PC-3 (cell line): Measurements from ENCODE around the gene PODN. TPM values are rescaled to one million over a fixed set of nuclear protein-coding genes. Genes with fewer than 3 reads are reported as not detected.

Experiments
- ATAC-seq: fragments of 200-7000 bp; cut with Tn5 transposase; 2 replicates; pipeline ENCODE4 v1.9.1; 2020; ENCODE audit warnings: mild to moderate bottlenecking, moderate library complexity
- BruUV-seq: library from RNA; stranded (reverse); fragments of 400-500 nt; replicated peaks from 2 replicates; lab custom pipeline; 2021; lab: Mats Ljungman, UMichigan
- CTCF ChIA-PET: fragments of 300-600 bp; sonication (Branson Sonifier 250); formaldehyde crosslinking; loops from one replicate; lab custom pipeline; 2022; ENCODE audit warnings: antibody characterized with exemption; lab: Charles Lee
- POLR2A ChIA-PET: fragments of 300-600 bp; sonication (Branson Sonifier 250); formaldehyde crosslinking; loops from one replicate; lab custom pipeline; 2022; ENCODE audit warnings: antibody characterized with exemption; ENCODE audit not compliant: unreplicated experiment; lab: Charles Lee
- DNase-seq: peaks from one replicate; pipeline ENCODE4 v3.0.0-alpha.2; 2015
- H2AFZ ChIP-seq: fragments of 300-600 bp; sonication (generic); 2 replicates; pipeline ENCODE4 v1.6.0; 2016; ENCODE audit warnings: antibody characterized with exemption, low read length
- H3F3A ChIP-seq: fragments of 300-600 bp; sonication (generic); one replicate; pipeline ENCODE4 v1.6.0; 2017; ENCODE audit warnings: antibody characterized with exemption, low read length, control low read depth, mild to moderate bottlenecking; ENCODE audit not compliant: unreplicated experiment
- H3K27ac ChIP-seq: fragments of 300-600 bp; sonication (generic); 2 replicates; pipeline ENCODE4 v1.5.1; 2016; ENCODE audit warnings: mild to moderate bottlenecking, low read length
- H3K27me3 ChIP-seq: fragments of 300-600 bp; sonication (generic); 2 replicates; pipeline ENCODE4 v1.6.1; 2016; ENCODE audit warnings: low read length, mixed read lengths
- H3K36me3 ChIP-seq: fragments of 300-600 bp; sonication (generic); 2 replicates; pipeline ENCODE4 v1.6.1; 2016; ENCODE audit warnings: low read depth, mixed run types, low read length, mixed read lengths
- H3K4me1 ChIP-seq: fragments of 300-600 bp; sonication (generic); 2 replicates; pipeline ENCODE4 v1.5.1; 2016; ENCODE audit warnings: low read length; ENCODE audit not compliant: insufficient read depth
- H3K4me2 ChIP-seq: fragments of 300-600 bp; sonication (generic); 2 replicates; pipeline ENCODE4 v1.6.0; 2016; ENCODE audit warnings: low read length
- H3K4me3 ChIP-seq: fragments of 300-600 bp; sonication (generic); 2 replicates; pipeline ENCODE4 v1.5.1; 2016; ENCODE audit warnings: mild to moderate bottlenecking, low read length, mixed read lengths
- H3K79me2 ChIP-seq: fragments of 300-600 bp; sonication (generic); 2 replicates; pipeline ENCODE4 v1.6.1; 2017; ENCODE audit warnings: low read length, mixed read lengths
- H3K9ac ChIP-seq: fragments of 300-600 bp; sonication (generic); 2 replicates; pipeline ENCODE4 v1.6.0; 2016; ENCODE audit warnings: mild to moderate bottlenecking, low read length
- H3K9me2 ChIP-seq: fragments of 300-600 bp; sonication (generic); replicated peaks from 2 replicates; pipeline ENCODE4 v1.6.1; 2016; ENCODE audit warnings: mixed run types, low read length, mixed read lengths
- H3K9me3 ChIP-seq: fragments of 300-600 bp; sonication (generic); 2 replicates; pipeline ENCODE4 v1.6.1; 2016; ENCODE audit warnings: low read length, mixed read lengths
- H4K20me1 ChIP-seq: fragments of 300-600 bp; sonication (generic); 2 replicates; pipeline ENCODE4 v1.6.1; 2016; ENCODE audit warnings: low read length, mixed read lengths
- EZH2 ChIP-seq: fragments of 300-600 bp; sonication (generic); IDR thresholded peaks from one replicate; pipeline ENCODE4 v1.6.1; 2017; ENCODE audit warnings: antibody characterized with exemption, mild to moderate bottlenecking, low read length; ENCODE audit not compliant: unreplicated experiment
- EZH2phosphoT487 ChIP-seq: fragments of 300-600 bp; sonication (generic); IDR thresholded peaks from 2 replicates; pipeline ENCODE4 v1.6.1; 2018; ENCODE audit warnings: mild to moderate bottlenecking, antibody characterized with exemption, low read length, borderline replicate concordance
- intact Hi-C: fragments of 100-400 bp; cut with micrococcal nuclease; formaldehyde crosslinking; loops from 2 replicates; pipeline ENCODE4 v1.9.0; 2023
- total RNA-seq: library from RNA; depleted of rRNA; stranded (reverse); fragments of >200 nt; gene quantifications from 2 replicates; pipeline ENCODE4 v1.2.3, GENCODE V29; 2014
- TF ChIP-seq, protein P1 (sequence below): fragments of 300-600 bp; sonication (generic); conservative IDR thresholded peaks from 2 replicates; pipeline ENCODE4 v1.5.1; 2017; ENCODE audit warnings: antibody characterized with exemption, low read depth, mild to moderate bottlenecking, low read length

Gene PODN
- total RNA-seq, 1 experiment from 2014 or later: not detected

DNA sequence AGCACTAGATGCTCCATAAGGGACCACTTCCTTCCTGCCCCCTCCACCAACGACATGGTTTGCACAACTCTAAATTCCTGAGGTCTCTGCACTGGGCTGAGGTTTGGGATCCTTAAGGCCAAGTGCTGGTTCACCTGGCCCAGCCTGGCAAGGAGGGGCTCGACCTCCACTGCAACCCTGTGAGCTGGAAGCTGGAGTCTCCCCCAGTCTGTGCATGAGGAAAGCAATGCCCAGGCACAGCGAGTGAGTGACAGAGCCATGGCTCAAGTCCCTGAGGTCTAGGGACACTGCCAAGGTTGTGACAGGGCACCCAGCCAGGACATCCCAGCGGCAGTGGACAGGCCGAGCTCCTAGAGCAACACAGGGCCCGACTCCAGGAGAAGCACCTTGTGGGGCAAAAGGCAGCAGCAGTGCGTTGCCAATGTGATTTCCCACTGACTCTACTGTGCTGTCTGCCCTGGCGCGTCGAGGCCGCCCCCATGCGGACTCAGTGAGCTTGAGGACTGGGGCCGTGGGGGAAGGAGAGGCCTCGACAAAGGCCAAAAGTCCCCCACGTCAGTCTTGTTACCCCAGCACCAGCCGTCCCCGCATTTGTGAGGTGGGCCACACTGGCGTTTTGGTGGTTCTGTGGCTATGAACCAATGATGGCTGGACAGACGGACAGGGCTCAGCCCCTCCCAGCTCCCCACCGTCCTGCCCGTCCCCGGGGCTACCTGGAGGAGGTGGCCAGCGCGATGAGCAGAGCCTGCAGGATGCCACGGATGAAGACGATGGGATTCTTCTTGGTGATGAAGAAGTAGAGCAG lies 30.0 kb downstream of the PODN start:
- Histone ChIP-seq H4K20me1 (no peaks in the 10 kb centered on the region), H3K79me2 (no peaks in the 10 kb centered on the region), H3K9ac (no peak overlapping the region), H3K4me2 (no peak overlapping the region), H3K27me3 (no peaks in the 10 kb centered on the region), H3K9me2 (no peaks in the 10 kb centered on the region), H2AFZ (no peak overlapping the region), H3K27ac (no peak overlapping the region), H3K4me1 (peaks cover 5% of the 10 kb centered on the region; the same call in 1 of the 2 replicates), H3F3A (no peaks in the 10 kb centered on the region), H3K9me3 (no peaks in the 10 kb centered on the region), H3K4me3 (no peak overlapping the region), H3K36me3 (no peaks in the 10 kb centered on the region)
- BruUV-seq: no TSS peak
- ATAC-seq (no peak), DNase-seq (peak; percentile 33)
- intact Hi-C loops: no loop called here
- no peak for TF ChIP-seq EZH2
- TF ChIP-seq, protein P1, sequence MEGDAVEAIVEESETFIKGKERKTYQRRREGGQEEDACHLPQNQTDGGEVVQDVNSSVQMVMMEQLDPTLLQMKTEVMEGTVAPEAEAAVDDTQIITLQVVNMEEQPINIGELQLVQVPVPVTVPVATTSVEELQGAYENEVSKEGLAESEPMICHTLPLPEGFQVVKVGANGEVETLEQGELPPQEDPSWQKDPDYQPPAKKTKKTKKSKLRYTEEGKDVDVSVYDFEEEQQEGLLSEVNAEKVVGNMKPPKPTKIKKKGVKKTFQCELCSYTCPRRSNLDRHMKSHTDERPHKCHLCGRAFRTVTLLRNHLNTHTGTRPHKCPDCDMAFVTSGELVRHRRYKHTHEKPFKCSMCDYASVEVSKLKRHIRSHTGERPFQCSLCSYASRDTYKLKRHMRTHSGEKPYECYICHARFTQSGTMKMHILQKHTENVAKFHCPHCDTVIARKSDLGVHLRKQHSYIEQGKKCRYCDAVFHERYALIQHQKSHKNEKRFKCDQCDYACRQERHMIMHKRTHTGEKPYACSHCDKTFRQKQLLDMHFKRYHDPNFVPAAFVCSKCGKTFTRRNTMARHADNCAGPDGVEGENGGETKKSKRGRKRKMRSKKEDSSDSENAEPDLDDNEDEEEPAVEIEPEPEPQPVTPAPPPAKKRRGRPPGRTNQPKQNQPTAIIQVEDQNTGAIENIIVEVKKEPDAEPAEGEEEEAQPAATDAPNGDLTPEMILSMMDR: no peak
- ChIA-PET CTCF (no interaction called here), POLR2A (no interaction called here)

DNA sequence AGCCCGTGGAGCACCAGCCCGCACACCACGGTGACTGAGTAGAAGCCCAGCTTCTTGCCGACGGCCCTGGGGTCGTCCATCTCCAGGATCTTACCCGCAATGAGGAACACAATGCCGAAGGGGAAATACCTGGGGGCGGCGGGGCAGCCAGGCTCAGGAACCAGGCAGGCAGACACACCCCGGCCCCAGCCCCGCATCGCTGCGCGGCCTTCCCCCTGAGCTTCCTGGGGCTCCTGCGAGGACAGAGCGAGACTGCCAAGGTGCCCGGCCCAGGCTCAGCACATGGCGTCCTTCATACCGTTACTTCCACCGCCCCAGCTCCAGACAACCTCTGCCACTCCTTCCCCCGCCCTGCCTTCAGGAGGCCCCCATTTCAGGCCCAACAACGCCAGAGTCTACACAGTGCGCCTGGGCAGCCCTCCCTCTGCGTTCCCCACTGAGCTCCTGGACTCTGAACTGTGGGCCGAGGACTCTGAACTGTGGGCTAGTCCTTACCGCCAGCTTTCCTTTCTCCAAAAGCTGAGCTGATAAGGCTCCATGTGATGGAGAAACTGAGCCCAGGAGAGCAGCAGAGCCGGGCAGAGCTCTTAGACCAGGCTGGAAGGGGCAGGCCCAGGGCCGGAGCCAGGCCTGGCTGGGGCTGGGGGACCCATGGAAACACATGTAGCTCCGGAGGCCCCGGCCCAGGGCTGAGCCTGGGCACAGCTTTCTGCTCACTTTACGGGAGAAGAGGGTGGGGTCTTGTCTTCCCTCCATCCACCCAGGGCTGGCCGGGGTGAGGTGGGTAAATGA lies 30.8 kb downstream of the PODN start:
- no peaks in the 10 kb centered on the region for H4K20me1 ChIP-seq
- intact Hi-C loops: no loop called here
- peaks cover 5% of the 10 kb centered on the region; the same call in 1 of the 2 replicates for H3K4me1 ChIP-seq
- TF ChIP-seq, protein P1: no peak
- no peak for TF ChIP-seq EZH2
- TF ChIP-seq EZH2phosphoT487: no peak
- H3K9me3 ChIP-seq: no peaks in the 10 kb centered on the region
- H3K4me3 ChIP-seq: no peak overlapping the region
- H3F3A ChIP-seq: no peaks in the 10 kb centered on the region
- no peak overlapping the region for H2AFZ ChIP-seq
- no peaks in the 10 kb centered on the region for H3K79me2 ChIP-seq
- ATAC-seq: no peak
- H3K36me3 ChIP-seq: no peaks in the 10 kb centered on the region
- no peaks in the 10 kb centered on the region for H3K9me2 ChIP-seq
- DNase-seq: no peak
- no peak overlapping the region for H3K9ac ChIP-seq
- no peaks in the 10 kb centered on the region for H3K27me3 ChIP-seq
- ChIA-PET POLR2A (no interaction called here), CTCF (no interaction called here)
- no peak overlapping the region for H3K27ac ChIP-seq
- H3K4me2 ChIP-seq: no peak overlapping the region
- no TSS peak for BruUV-seq

DNA sequence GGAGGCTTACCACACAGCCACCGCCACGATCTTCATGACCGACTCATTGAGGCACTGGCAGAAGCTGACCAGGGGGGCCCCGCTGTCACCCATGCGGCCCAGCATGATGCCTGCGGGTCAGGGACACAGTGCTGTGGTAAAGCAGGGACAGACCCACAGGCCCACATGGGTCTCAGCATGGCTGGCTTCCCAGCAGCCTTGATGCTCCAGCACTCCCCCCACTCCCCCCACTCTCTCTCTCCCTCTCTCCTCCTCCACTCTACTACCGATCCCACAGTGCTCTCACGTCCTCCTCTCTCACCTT lies 31.4 kb downstream of the PODN start:
- H3K9ac ChIP-seq: no peak overlapping the region
- H3K4me2 ChIP-seq: no peak overlapping the region
- BruUV-seq: no TSS peak
- no peak overlapping the region for H2AFZ ChIP-seq
- H3K4me3 ChIP-seq: no peak overlapping the region
- no peak for ATAC-seq
- no peaks in the 10 kb centered on the region for H3K27me3 ChIP-seq
- intact Hi-C loops: no loop called here
- H3K9me2 ChIP-seq: no peaks in the 10 kb centered on the region
- no peaks in the 10 kb centered on the region for H3K36me3 ChIP-seq
- H3F3A ChIP-seq: no peaks in the 10 kb centered on the region
- DNase-seq: no peak
- H4K20me1 ChIP-seq: no peaks in the 10 kb centered on the region
- no peaks in the 10 kb centered on the region for H3K79me2 ChIP-seq
- H3K9me3 ChIP-seq: no peaks in the 10 kb centered on the region
- ChIA-PET POLR2A (no interaction called here), CTCF (no interaction called here)
- TF ChIP-seq, protein P1: no peak
- TF ChIP-seq EZH2phosphoT487 (no peak), EZH2 (no peak)
- H3K27ac ChIP-seq: no peak overlapping the region
- peaks cover 5% of the 10 kb centered on the region; the same call in 1 of the 2 replicates for H3K4me1 ChIP-seq
